Stimulated activated naive CD4-positive, alpha-beta T cell treated with Interleukin-2 at 50 U/mL for 16 hours (primary cell): ENCODE data around the gene DNAJC22.
"Not testable (repeated sequence)": the region's sequence is repeated elsewhere in the genome, so short reads cannot be mapped to it uniquely, and the experiment has no call there.

Experiments
- DNase-seq: peaks from one replicate; lab custom pipeline; 2025; lab: John Stamatoyannopoulos, UW

Gene DNAJC22

GRCh38 chr12:49375406-49375805 is 28.7 kb downstream of the DNAJC22 start:
- no peak for DNase-seq

GRCh38 chr12:49377386-49377785 is 30.7 kb downstream of the DNAJC22 start:
- DNase-seq, result no peak

DNA sequence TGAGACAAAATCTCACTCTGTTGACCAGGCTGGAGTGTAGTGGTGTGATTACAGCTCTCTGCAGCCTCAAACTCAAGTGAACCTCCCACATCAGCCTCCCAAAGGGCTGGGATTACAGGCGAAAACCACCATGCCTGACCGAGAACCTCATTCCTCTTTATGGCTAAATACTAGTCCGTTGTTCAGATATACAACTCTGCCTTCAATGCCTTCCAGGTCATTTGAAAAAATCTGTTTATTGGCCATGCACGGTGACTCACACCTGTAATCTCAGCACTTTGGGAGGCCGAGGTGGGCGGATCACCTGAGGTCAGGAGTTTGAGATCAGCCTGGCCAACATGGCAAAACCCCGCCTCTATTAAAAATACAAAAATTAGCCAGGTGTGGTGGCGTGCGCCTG is 33.5 kb downstream of the DNAJC22 start:
- not testable (repeated sequence) for DNase-seq

DNA sequence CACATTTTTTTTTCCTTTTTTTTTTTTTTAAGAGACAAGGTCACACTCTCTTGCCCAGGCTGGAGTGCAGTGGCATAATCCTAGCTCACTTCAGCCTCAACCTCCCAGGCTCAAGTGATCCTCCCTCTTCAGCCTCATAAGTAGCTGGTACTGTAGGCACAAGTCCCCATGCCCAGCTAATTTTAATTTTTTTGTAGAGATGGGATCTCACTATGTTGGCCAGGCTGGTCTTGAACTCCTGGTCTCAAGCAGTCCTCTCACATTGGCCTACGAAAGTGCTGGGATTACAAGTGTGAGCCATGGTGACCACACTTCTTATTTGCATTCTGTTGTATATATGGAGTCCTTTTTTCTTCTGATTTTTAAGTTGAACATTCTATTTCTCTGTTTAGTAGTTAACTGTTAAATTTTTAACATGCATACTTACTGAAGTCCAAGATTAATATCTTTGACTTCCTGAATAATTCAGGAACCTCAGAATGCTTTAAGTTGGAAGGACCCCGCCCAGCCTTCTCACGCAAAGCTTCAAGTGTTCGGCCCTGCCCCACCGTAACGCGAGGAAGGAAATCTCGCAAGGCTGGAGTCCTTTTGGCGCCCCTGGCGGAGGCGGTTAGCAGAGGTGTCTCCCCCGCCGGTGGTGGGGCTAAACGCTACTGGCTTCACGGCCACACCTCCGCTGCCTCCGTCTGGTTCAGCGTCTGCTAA is 42.1 kb downstream of the DNAJC22 start:
- peak; percentile 43 for DNase-seq

- DNase-seq, result no peak
These were observed 42.7 kb downstream of the DNAJC22 start for GRCh38 chr12:49389387-49389703.

- DNase-seq, result no peak
These were observed 50.3 kb downstream of the DNAJC22 start for GRCh38 chr12:49397000-49397399.

DNA sequence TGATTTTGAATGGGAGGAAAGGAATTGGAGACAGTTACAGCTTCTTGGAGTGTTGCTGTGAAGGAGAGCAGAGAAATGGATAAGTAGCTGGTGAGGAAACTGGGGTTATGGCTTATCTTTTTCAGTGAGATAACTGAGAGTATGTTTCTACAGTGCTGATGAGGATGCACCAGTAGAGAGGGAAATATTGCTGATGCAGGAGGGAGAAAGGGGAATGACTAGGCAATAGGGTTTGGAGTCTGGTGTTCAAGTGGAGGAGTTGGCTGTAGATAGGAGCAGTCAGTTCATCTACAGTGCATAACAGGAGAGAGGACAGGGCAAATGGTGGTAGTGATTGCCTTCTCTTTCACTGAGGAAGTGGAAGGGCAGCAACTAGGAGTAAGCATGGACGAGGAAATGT is 53.6 kb downstream of the DNAJC22 start:
- DNase-seq, result no peak
